Measurements from ENCODE around the gene GRIK1. TPM values are rescaled to one million over a fixed set of nuclear protein-coding genes. Genes with fewer than 3 reads are reported as not detected.
"Not testable (repeated sequence)": the region's sequence is repeated elsewhere in the genome, so short reads cannot be mapped to it uniquely, and the experiment has no call there.

Gene GRIK1
- total RNA-seq, 1 experiment from 2014 or later, result not detected

DNA sequence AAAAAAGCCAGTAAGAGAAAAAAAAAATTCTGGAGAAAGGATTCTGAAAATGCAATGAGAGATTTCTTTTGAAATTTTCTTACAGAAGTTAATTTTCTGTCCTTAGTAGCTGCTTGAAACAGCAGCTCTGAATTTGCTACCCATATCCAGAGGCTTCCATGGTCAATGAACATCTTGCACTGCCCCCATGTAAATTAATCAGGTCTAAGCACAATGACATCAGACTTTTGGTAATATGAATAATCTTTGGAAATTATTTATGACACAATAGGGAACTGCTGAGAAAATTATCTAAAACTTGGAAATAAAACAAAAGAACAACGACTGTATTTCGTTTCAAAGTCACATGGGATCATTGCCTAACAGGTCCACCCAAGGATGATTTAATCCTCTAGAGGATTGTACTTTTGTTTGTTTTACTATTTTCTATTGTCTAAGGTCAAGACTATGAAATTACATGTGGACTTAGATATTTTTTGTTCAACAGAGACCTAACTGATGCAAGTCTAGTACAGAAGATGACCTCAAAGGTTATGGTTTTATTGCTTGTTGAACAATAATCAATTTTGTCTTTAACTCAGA, 328.9 kb downstream of the GRIK1 start:
- no peak for DNase-seq (ENCODE audit: low read depth)

DNA sequence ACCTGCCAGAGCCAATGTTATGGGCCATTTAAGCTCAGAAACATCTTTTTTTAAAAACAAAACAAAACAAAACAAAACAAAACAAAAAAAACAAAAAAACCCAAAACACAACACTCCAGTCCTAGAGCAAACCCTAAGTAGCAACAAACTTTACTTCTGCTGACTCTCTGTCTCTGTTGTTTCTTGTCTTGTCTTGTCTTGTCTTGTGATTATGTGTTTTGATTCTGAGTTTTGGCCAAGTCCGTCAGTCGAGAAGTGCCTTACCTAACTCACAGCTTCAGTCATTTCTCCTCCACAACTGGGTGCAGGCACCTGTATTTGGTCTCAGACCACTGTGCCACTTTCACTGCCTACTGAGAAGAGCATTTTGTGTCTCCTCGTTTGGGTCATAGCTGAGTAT, 333.2 kb downstream of the GRIK1 start:
- DNase-seq (ENCODE audit: low read depth), result no peak

- DNase-seq (ENCODE audit: low read depth), result not testable (repeated sequence)
Measured at GRCh38 chr21:29605219-29605618, 334.6 kb downstream of the GRIK1 start.

DNA sequence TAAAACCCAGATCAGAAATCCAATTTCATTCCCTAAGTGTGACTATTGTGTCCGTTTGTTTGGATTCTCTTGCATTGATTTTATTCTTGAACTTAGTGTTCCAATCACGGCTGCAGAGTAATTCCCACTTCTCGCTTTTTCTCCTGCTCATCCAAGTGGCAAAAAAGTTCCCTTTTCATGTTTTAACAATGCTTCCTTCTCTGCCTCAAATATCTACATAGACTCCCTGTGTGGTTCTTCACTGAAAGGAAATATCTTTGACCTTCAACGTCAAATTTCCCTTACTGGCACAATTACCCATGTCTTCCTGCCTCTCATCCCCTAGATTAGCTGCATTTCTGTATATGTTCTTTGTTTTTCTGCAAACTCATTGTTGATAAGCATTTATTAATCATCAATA, 335.7 kb downstream of the GRIK1 start:
- DNase-seq (ENCODE audit: low read depth), result no peak

GRCh38 chr21:29601047-29601446, 338.7 kb downstream of the GRIK1 start:
- no peak for DNase-seq (ENCODE audit: low read depth)

- DNase-seq (ENCODE audit: low read depth), result no peak
Measured at GRCh38 chr21:29586696-29587095, 353.1 kb downstream of the GRIK1 start.

DNA sequence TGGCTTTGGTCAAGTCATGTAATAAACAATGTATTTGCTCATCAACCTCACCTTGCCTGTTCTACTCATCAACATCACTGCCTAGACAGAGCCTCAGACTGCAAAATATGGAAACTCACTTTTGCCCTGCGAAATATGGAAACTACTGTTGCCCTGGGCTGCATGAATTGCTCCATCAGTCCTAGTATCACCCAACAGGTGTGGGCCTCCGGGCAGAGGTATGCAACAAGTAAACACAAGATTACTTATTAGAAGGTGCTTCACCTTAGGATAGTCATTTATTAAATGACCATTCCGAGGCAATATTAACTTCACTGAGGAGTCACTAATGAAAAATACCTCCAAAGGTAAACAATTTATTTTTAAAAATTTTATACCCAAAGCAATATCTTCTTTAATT, 354.3 kb downstream of the GRIK1 start:
- DNase-seq (ENCODE audit: low read depth), result no peak

- no peak for DNase-seq (ENCODE audit: low read depth)
Measured at GRCh38 chr21:29583424-29583924, 356.3 kb downstream of the GRIK1 start.

GRCh38 chr21:29582855-29583254, 356.9 kb downstream of the GRIK1 start:
- no peak for DNase-seq (ENCODE audit: low read depth)

DNA sequence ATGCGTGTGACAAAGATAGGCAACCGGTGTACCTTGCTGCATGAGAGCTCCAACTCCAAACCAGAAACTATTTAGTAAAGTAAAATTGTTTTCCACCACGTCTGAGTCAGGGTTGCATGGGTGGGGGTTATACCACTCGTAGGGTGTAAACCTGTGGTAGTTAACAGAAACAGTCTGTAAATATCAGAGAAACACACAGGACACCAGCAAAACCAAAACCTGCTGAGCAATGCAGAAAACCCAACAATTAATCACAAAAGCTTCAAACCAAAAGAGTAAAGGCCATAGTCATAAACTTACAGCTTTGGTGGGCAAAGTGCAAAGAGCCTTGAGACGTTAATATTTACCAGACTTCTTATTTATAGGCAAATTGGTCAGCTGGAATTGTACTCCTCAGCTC, 358.4 kb downstream of the GRIK1 start:
- DNase-seq (ENCODE audit: low read depth), result no peak

- DNase-seq (ENCODE audit: low read depth), result no peak
Measured at GRCh38 chr21:29580732-29581285, 359.0 kb downstream of the GRIK1 start.

- DNase-seq (ENCODE audit: low read depth), result no peak
Measured at GRCh38 chr21:29578306-29578705, 361.5 kb downstream of the GRIK1 start.

DNA sequence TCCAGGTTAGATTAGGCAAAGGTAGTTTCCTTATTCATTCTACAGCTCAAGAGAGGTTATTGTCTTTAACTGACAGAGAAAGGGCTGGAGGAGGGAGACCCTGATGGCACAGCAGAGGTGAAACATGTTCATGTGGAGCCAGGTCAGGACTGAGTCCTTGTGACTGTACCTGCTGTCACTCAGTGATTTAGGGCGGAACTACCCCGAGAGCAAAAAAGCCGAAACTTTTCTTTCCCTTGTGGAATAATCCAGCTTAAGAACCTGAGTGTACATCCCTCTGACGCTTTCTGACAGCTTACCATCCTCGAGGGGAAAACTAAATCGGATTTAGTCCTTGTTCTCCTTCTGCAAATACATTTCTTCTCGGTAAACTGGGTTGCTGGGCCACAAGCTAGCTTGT, 367.8 kb downstream of the GRIK1 start:
- DNase-seq (ENCODE audit: low read depth), result no peak

DNA sequence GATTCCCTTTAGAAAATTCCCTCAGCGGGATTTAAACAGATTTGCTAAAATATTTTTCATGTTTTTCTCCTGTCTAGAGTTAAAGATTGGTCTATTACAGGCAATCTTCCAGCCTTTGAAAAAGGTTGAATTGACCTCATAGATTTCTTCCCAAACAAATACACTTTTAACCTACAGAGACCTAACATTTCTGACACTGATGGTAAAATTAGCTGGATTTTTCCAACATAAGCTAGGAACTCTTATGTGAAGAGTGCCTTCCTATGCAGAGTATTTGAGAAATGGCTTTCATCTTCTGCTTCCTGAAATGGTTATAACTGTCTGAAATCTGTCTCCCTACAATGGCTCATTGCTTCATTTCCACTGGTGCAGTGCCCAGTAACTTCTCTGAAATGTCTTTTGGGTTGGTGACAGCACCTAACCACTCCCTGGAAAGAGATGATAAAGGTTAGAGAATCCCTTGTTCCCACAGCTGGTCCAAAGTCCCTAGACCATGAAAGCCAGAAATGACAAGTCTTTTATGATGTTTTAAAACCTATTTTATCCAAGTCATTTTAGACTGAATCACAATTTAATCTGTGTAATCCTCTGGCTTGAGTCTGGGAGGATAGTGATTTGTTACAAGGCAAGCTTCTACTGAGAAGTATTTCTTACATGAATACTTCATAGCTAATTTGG, 371.6 kb downstream of the GRIK1 start:
- no peak for DNase-seq (ENCODE audit: low read depth)

GRCh38 chr21:29557931-29558725, 381.7 kb downstream of the GRIK1 start:
- DNase-seq (ENCODE audit: low read depth), result no peak

GRCh38 chr21:29557200-29557599, 382.6 kb downstream of the GRIK1 start:
- no peak for DNase-seq (ENCODE audit: low read depth)

DNA sequence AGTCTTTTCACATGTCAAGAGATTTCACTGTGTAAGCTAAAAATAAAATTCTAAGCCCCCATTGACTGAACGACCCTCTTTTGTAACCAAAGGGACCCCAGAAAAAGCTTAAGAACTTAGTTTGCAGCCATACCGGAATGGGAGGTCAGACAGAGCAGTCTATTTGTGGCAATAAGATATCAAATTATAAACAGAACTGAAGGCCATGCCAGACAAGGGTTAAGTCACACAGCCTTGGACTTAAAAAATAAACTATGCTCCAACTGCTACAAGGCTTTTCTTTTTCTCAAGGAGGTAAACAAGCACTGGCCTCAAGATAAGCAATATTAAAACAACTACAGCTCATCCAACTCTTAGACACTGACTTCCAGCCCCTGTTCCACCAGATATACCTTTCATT, 384.2 kb downstream of the GRIK1 start:
- no peak for DNase-seq (ENCODE audit: low read depth)

- no peak for DNase-seq (ENCODE audit: low read depth)
Measured at GRCh38 chr21:29550205-29550604, 389.6 kb downstream of the GRIK1 start.

- DNase-seq (ENCODE audit: low read depth), result no peak
Measured at GRCh38 chr21:29549614-29550013, 390.2 kb downstream of the GRIK1 start.

DNA sequence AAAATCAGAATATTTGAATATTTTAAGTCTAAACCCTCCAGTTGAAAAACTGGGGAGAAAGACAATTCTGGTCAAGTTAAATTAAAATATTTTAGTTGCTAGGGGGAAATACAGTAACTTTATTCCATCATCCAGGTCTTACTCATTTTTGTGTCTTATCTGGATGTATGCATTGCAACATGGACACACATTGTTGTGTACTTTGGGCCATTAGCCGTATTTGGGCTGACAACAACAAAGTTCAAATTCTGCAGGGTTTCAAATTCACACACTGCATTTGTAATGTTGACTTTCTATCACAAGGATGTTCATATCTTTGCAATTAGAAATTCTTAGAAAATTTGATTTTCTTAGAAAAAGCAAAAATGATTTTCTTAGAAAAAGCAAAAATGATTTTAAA, 391.8 kb downstream of the GRIK1 start:
- no peak for DNase-seq (ENCODE audit: low read depth)

DNA sequence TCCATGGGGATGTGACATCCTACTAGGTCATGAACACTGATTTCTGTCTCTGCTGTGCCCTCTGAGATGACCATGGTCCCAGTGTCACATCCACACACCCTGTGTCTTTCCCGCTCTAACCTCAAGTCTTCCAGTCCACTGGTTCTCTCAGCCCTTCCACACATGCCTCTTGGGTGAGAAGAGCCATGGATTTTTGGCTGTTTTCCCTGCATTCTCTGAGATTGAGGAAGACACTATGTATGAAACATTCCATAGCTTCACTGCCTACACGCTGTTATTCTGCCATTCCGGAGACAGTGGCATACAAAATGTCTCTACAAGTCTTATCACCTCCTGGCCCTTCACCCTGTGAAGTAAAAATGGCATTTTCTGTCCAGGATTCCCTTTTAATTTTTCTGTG, 393.7 kb downstream of the GRIK1 start:
- no peak for DNase-seq (ENCODE audit: low read depth)

DNA sequence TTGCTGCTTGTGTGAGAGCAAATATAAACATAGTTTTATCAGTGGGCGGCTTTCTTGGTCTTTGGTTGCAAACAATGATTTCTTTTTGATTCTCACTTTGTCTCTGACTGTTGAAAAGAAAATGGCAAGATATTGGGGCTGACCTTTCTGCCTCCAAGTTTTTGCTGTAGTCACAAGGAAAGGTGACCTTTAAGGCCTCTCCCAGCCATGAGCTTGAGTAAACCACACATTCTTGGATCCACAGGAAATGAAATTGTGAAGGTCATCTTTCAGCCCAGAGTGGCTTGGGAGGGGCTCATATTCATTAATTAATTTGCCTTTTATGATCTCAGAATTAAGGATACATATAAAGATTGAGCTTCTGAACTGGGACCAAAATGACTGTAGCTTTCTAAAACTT, 399.5 kb downstream of the GRIK1 start:
- DNase-seq (ENCODE audit: low read depth), result no peak

DNA sequence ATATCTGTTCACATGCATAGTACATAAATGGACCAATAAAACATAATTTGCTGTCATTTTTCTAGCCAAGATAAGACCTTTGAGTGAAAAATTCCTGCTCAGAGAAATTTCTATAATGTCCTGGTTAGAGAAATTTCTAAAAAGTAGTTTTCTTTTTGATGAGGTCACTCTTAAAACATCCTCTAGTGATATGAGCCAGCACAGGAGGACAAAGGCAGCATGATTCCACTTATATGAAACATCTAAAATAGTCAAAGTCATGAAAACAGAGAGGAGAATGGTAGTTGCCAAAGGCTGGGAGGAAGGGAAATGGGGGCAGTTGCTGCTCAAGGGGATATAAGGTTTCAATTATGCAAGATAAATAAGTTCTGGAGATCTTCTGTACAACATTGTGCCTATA, 401.7 kb downstream of the GRIK1 start:
- no peak for DNase-seq (ENCODE audit: low read depth)

Data from RPMI7951 (cell line).